A549 (cell line): ENCODE data around the gene KRTAP2-4.

Experiments
- CEBPB ChIP-seq, 2 experiments: fragments of >200 bp in 1 of 2; sonication (Bioruptor Twin) in 1 of 2; formaldehyde crosslinking in 1 of 2; IDR thresholded peaks; 2 replicates each; pipeline ENCODE4 v1.6.1; 2012 to 2016
- EP300 ChIP-seq, 2 experiments: fragments of >200 bp; sonication (Bioruptor Twin); formaldehyde crosslinking; IDR thresholded peaks; 2 replicates in 1 of 2; 3 replicates in 1 of 2; pipeline ENCODE4 v1.6.1; 2016 to 2017
- ESRRA ChIP-seq: fragments of 150-350 bp; IDR thresholded peaks from 2 replicates; pipeline ENCODE4 v1.6.1; 2014; ENCODE audit warnings: mild to moderate bottlenecking, low read length, borderline replicate concordance
- HDAC2 ChIP-seq: fragments of 200-600 bp; sonication (generic); IDR thresholded peaks from 2 replicates; pipeline ENCODE4 v1.6.1; 2016
- POLR2A ChIP-seq: IDR thresholded peaks from 2 replicates; pipeline ENCODE4 v1.6.1; 2012; ENCODE audit warnings: mild to moderate bottlenecking, low read length
- TF ChIP-seq, protein P1 (sequence below): fragments of >200 bp; sonication (Bioruptor Twin); formaldehyde crosslinking; IDR thresholded peaks from 3 replicates; pipeline ENCODE4 v1.5.1; 2016
- TF ChIP-seq, protein P2 (sequence below): fragments of 250-450 bp; sonication (Bioruptor Pico); IDR thresholded peaks from 2 replicates; pipeline ENCODE4 v1.5.0; 2021; ENCODE audit warnings: mild to moderate bottlenecking, moderate library complexity, borderline replicate concordance
- TF ChIP-seq, protein P3 (sequence below): IDR thresholded peaks from 2 replicates; pipeline ENCODE4 v1.6.1; 2012

DNA sequence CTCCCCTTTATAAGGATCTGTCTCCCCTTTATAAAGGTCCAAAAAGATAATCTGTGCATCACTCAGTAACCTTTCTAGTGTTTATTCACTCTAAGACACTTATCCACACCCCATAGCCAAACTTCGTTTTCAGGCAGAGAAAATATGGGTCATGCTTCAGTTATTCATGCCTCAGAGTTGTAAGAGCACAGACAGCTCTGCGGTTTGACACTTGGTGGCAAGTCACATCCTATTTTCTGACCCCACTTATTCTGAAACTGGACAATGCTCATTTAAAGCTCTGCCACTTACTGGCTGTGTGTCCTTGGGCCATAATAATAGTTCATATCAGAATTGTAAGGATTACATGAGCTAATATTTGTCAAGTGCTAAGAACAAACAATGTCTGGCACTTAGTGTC lies 16.6 kb downstream of the KRTAP2-4 start:
- no peak for TF ChIP-seq CEBPB (IDR thresholded peaks at IDR 0.05)
- no peak for TF ChIP-seq ESRRA
- no peak for TF ChIP-seq POLR2A
- TF ChIP-seq, protein P1, sequence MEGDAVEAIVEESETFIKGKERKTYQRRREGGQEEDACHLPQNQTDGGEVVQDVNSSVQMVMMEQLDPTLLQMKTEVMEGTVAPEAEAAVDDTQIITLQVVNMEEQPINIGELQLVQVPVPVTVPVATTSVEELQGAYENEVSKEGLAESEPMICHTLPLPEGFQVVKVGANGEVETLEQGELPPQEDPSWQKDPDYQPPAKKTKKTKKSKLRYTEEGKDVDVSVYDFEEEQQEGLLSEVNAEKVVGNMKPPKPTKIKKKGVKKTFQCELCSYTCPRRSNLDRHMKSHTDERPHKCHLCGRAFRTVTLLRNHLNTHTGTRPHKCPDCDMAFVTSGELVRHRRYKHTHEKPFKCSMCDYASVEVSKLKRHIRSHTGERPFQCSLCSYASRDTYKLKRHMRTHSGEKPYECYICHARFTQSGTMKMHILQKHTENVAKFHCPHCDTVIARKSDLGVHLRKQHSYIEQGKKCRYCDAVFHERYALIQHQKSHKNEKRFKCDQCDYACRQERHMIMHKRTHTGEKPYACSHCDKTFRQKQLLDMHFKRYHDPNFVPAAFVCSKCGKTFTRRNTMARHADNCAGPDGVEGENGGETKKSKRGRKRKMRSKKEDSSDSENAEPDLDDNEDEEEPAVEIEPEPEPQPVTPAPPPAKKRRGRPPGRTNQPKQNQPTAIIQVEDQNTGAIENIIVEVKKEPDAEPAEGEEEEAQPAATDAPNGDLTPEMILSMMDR, result no peak
- TF ChIP-seq EP300 (IDR thresholded peaks at IDR 0.05), result no peak
- TF ChIP-seq, protein P2, sequence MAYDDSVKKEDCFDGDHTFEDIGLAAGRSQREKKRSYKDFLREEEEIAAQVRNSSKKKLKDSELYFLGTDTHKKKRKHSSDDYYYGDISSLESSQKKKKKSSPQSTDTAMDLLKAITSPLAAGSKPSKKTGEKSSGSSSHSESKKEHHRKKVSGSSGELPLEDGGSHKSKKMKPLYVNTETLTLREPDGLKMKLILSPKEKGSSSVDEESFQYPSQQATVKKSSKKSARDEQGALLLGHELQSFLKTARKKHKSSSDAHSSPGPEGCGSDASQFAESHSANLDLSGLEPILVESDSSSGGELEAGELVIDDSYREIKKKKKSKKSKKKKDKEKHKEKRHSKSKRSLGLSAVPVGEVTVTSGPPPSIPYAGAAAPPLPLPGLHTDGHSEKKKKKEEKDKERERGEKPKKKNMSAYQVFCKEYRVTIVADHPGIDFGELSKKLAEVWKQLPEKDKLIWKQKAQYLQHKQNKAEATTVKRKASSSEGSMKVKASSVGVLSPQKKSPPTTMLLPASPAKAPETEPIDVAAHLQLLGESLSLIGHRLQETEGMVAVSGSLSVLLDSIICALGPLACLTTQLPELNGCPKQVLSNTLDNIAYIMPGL, result no peak
- no peak for TF ChIP-seq HDAC2
- TF ChIP-seq, protein P3, sequence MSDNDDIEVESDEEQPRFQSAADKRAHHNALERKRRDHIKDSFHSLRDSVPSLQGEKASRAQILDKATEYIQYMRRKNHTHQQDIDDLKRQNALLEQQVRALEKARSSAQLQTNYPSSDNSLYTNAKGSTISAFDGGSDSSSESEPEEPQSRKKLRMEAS, result no peak
